HCT116 (cell line): ENCODE data around the gene SLC44A5. TPM values are rescaled to one million over a fixed set of nuclear protein-coding genes. Genes with fewer than 3 reads are reported as not detected.

Experiments
- ATAC-seq: fragments of 200-7000 bp; cut with Tn5 transposase; 2 replicates; pipeline ENCODE4 v1.9.1; 2020; ENCODE audit warnings: mild to moderate bottlenecking, moderate library complexity
- BruUV-seq: library from RNA; stranded (reverse); fragments of 400-500 nt; replicated peaks from 2 replicates; lab custom pipeline; 2021; lab: Mats Ljungman, UMichigan
- CTCF ChIA-PET: fragments of 300-600 bp; sonication (Branson Sonifier 250); formaldehyde crosslinking; loops from one replicate; lab custom pipeline; 2021; ENCODE audit warnings: antibody characterized with exemption; lab: Charles Lee
- POLR2A ChIA-PET: fragments of 300-600, 350-600 bp; sonication (Branson Sonifier 250); formaldehyde crosslinking; loops from one replicate; lab custom pipeline; 2021; ENCODE audit warnings: antibody characterized with exemption; lab: Charles Lee
- RAD21 ChIA-PET, 2 experiments: fragments of 300-600 bp; sonication (Branson Sonifier 250); formaldehyde crosslinking; loops; one replicate each; lab custom pipeline; 2023; ENCODE audit warnings: low total read pairs in 2 of 2; ENCODE audit not compliant: uncharacterized antibody in 2 of 2, unreplicated experiment in 2 of 2, low non-redundant PET in 1 of 2; lab: Charles Lee
- DNase-seq: peaks from one replicate; pipeline ENCODE4 v3.0.0-alpha.2; 2010; ENCODE audit warnings: low read depth, low spot score
- H2AFZ ChIP-seq: fragments of 200-600 bp; shearing (Covaris generic), sonication (generic); 2 replicates; pipeline ENCODE4 v1.6.1; 2017; ENCODE audit warnings: low read depth, mixed run types, mixed read lengths, antibody characterized with exemption, low read length; ENCODE audit not compliant: poor library complexity, severe bottlenecking
- H3K27ac ChIP-seq: 2 replicates; pipeline ENCODE4 v1.5.1; 2012; ENCODE audit warnings: low read depth, low read length
- H3K27me3 ChIP-seq: fragments of 200-600 bp; sonication (generic); 2 replicates; pipeline ENCODE4 v1.6.1; 2016; ENCODE audit warnings: mixed run types, low read length, mixed read lengths; ENCODE audit not compliant: insufficient read depth
- H3K36me3 ChIP-seq, 2 experiments: fragments of 200-500 bp in 1 of 2; fragments of 200-600 bp in 1 of 2; sonication (Bioruptor generic) in 1 of 2; sonication (generic) in 1 of 2; 2 replicates each; pipeline versions ENCODE4 v1.5.1 to v1.6.1; 2014 to 2016; ENCODE audit warnings: low read length in 2 of 2, inconsistent platforms in 1 of 2, mixed read lengths in 1 of 2, mixed run types in 1 of 2; ENCODE audit not compliant: insufficient read depth in 2 of 2, control insufficient read depth in 1 of 2
- H3K4me1 ChIP-seq, 2 experiments: fragments of 200-600 bp in 1 of 2; sonication (generic) in 1 of 2; 2 replicates each; pipeline versions ENCODE4 v1.5.1 to v1.6.1; 2012 to 2017; ENCODE audit warnings: low read length in 2 of 2, inconsistent platforms in 1 of 2, mild to moderate bottlenecking in 1 of 2, mixed read lengths in 1 of 2, mixed run types in 1 of 2, moderate library complexity in 1 of 2; ENCODE audit not compliant: insufficient read depth in 2 of 2, control insufficient read depth in 1 of 2
- H3K4me2 ChIP-seq: fragments of 200-600 bp; sonication (generic); 2 replicates; pipeline ENCODE4 v1.6.1; 2017; ENCODE audit warnings: mixed run types, low read length, mixed read lengths
- H3K4me3 ChIP-seq, 2 experiments: fragments of 200-600 bp in 1 of 2; sonication (generic) in 1 of 2; replicated peaks in 1 of 2; 2 replicates each; pipeline ENCODE4 v1.5.1; 2011 to 2016; ENCODE audit warnings: low read length in 2 of 2, control low read depth in 1 of 2, low read depth in 1 of 2, mild to moderate bottlenecking in 1 of 2, mixed read lengths in 1 of 2, mixed run types in 1 of 2
- H3K79me2 ChIP-seq: fragments of 200-600 bp; sonication (generic); 2 replicates; pipeline ENCODE4 v1.6.1; 2017; ENCODE audit warnings: mild to moderate bottlenecking, mixed run types, low read length, moderate library complexity, mixed read lengths; ENCODE audit not compliant: insufficient read depth
- H3K9ac ChIP-seq: fragments of 200-600 bp; sonication (generic); 2 replicates; pipeline ENCODE4 v1.6.1; 2016; ENCODE audit warnings: low read length, mixed read lengths
- H3K9me2 ChIP-seq: fragments of 200-600 bp; sonication (generic), shearing (Covaris generic); 2 replicates; pipeline ENCODE4 v1.6.1; 2017; ENCODE audit warnings: mixed run types, mild to moderate bottlenecking, moderate library complexity; ENCODE audit not compliant: insufficient read depth
- H3K9me3 ChIP-seq, 2 experiments: fragments of 200-500 bp in 1 of 2; fragments of 200-600 bp in 1 of 2; sonication (Bioruptor generic) in 1 of 2; sonication (generic) in 1 of 2; 2 replicates each; pipeline ENCODE4 v1.6.1; 2014 to 2017; ENCODE audit warnings: low read length in 2 of 2, mixed read lengths in 2 of 2, inconsistent platforms in 1 of 2, low read depth in 1 of 2, mild to moderate bottlenecking in 1 of 2, mixed run types in 1 of 2, moderate library complexity in 1 of 2; ENCODE audit not compliant: control insufficient read depth in 1 of 2, insufficient read depth in 1 of 2
- H4K20me1 ChIP-seq: fragments of 200-600 bp; sonication (generic), shearing (Covaris generic); 2 replicates; pipeline ENCODE4 v1.6.1; 2017; ENCODE audit warnings: mixed run types, mild to moderate bottlenecking, moderate library complexity; ENCODE audit not compliant: insufficient read depth
- CEBPB ChIP-seq: IDR thresholded peaks from 2 replicates; pipeline ENCODE4 v1.6.1; 2012; ENCODE audit warnings: low read depth
- EZH2 ChIP-seq: fragments of 200-600 bp; sonication (generic); IDR thresholded peaks from 2 replicates; pipeline ENCODE4 v1.6.1; 2017; ENCODE audit warnings: antibody characterized with exemption, mixed run types
- EZH2phosphoT487 ChIP-seq: fragments of 200-600 bp; IDR thresholded peaks from 2 replicates; pipeline ENCODE4 v1.6.1; 2018; ENCODE audit warnings: antibody characterized with exemption, borderline replicate concordance
- FOSL1 ChIP-seq: IDR thresholded peaks from 2 replicates; pipeline ENCODE4 v1.6.1; 2012; ENCODE audit warnings: low read depth
- JUND ChIP-seq: IDR thresholded peaks from 2 replicates; pipeline ENCODE4 v1.6.1; 2012
- POLR2AphosphoS5 ChIP-seq: IDR thresholded peaks from 2 replicates; pipeline ENCODE4 v1.6.1; 2011; ENCODE audit warnings: mild to moderate bottlenecking, low read depth, low read length, moderate library complexity
- RAD21 ChIP-seq: IDR thresholded peaks from 2 replicates; pipeline ENCODE4 v1.6.1; 2012; ENCODE audit warnings: low read depth, mild to moderate bottlenecking
- TCF7L2 ChIP-seq: IDR thresholded peaks from 2 replicates; pipeline ENCODE4 v1.7.0; 2011; ENCODE audit warnings: borderline replicate concordance, inconsistent platforms; ENCODE audit not compliant: insufficient read depth, insufficient read length; ENCODE audit errors: extremely low read depth
- intact Hi-C: fragments of 100-400 bp; cut with micrococcal nuclease; formaldehyde crosslinking; loops from 2 replicates; pipeline ENCODE4 v1.10.0; 2022
- total RNA-seq: library from RNA; stranded (reverse); gene quantifications from one replicate; pipeline ENCODE4 v1.2.1, GENCODE V29; 2021; ENCODE audit not compliant: unreplicated experiment
- TF ChIP-seq, protein P1 (sequence below), 3 experiments: fragments of 200-600 bp in 1 of 3; sonication (generic) in 1 of 3; IDR thresholded peaks in 2 of 3; conservative IDR thresholded peaks in 1 of 3; 2 replicates each; pipeline ENCODE4 v1.5.1; 2012 to 2017; ENCODE audit warnings: low read depth in 2 of 3, low read length in 2 of 3, antibody characterized with exemption in 1 of 3, borderline replicate concordance in 1 of 3, control low read depth in 1 of 3, mild to moderate bottlenecking in 1 of 3, mixed read lengths in 1 of 3, mixed run types in 1 of 3, moderate library complexity in 1 of 3; ENCODE audit not compliant: insufficient read depth in 1 of 3
- TF ChIP-seq, protein P2 (sequence below): IDR thresholded peaks from 2 replicates; pipeline ENCODE4 v1.6.1; 2011; ENCODE audit warnings: mild to moderate bottlenecking, low read length, moderate library complexity; ENCODE audit not compliant: insufficient replicate concordance; ENCODE audit errors: extremely low read depth

Gene SLC44A5
- total RNA-seq, 1 experiment from 2014 or later = 2.4 TPM

DNA sequence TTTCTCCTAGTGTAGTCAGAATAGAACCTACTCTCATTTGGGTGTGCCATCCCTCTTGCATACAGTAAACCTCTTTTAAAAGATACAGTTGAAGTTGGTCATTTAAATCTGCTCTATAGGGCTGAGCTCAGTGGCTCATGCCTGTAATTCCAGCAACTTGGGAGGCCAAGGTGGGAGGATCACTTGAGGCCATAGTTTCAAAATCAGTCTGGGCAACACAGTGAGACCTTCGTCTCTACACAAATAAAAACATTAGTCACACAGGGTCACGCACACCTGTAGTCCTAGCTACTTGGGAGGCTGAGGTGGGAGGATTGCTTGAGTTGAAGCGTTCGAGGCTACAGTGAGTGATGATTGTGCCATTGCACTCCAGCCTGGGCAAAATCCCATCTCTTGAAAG, 292.9 kb downstream of the SLC44A5 start:
- Histone ChIP-seq H3K4me3 (no peak overlapping the region), H3K4me2 (no peak overlapping the region), H3K9me3 (no peaks in the 10 kb centered on the region), H2AFZ (no peak overlapping the region), H3K4me1 (no peaks in the 10 kb centered on the region), H3K27ac (no peak overlapping the region), H4K20me1 (no peaks in the 10 kb centered on the region), H3K79me2 (no peaks in the 10 kb centered on the region), H3K9ac (no peak overlapping the region), H3K36me3 (no peaks in the 10 kb centered on the region), H3K9me2 (no peaks in the 10 kb centered on the region), H3K27me3 (no peaks in the 10 kb centered on the region)
- POLR2A ChIA-PET = no interaction called here
- RAD21 ChIA-PET = no interaction called here
- ATAC-seq (no peak), DNase-seq (no peak)
- BruUV-seq = no TSS peak
- intact Hi-C loops = no loop called here
- CTCF ChIA-PET = no interaction called here
- TF ChIP-seq EZH2phosphoT487 (no peak), JUND (no peak), FOSL1 (no peak), CEBPB (no peak), RAD21 (no peak), TCF7L2 (no peak), EZH2 (no peak), POLR2AphosphoS5 (no peak)
- TF ChIP-seq, protein P1, sequence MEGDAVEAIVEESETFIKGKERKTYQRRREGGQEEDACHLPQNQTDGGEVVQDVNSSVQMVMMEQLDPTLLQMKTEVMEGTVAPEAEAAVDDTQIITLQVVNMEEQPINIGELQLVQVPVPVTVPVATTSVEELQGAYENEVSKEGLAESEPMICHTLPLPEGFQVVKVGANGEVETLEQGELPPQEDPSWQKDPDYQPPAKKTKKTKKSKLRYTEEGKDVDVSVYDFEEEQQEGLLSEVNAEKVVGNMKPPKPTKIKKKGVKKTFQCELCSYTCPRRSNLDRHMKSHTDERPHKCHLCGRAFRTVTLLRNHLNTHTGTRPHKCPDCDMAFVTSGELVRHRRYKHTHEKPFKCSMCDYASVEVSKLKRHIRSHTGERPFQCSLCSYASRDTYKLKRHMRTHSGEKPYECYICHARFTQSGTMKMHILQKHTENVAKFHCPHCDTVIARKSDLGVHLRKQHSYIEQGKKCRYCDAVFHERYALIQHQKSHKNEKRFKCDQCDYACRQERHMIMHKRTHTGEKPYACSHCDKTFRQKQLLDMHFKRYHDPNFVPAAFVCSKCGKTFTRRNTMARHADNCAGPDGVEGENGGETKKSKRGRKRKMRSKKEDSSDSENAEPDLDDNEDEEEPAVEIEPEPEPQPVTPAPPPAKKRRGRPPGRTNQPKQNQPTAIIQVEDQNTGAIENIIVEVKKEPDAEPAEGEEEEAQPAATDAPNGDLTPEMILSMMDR (IDR thresholded peaks at IDR 0.05 in 2 of 3, conservative IDR thresholded peaks at IDR 0.05 in 1 of 3; ENCODE audit: borderline replicate concordance in 1 of 3, insufficient read depth in 1 of 3, low read depth in 2 of 3, low read length in 2 of 3) = no peak
- TF ChIP-seq, protein P2, sequence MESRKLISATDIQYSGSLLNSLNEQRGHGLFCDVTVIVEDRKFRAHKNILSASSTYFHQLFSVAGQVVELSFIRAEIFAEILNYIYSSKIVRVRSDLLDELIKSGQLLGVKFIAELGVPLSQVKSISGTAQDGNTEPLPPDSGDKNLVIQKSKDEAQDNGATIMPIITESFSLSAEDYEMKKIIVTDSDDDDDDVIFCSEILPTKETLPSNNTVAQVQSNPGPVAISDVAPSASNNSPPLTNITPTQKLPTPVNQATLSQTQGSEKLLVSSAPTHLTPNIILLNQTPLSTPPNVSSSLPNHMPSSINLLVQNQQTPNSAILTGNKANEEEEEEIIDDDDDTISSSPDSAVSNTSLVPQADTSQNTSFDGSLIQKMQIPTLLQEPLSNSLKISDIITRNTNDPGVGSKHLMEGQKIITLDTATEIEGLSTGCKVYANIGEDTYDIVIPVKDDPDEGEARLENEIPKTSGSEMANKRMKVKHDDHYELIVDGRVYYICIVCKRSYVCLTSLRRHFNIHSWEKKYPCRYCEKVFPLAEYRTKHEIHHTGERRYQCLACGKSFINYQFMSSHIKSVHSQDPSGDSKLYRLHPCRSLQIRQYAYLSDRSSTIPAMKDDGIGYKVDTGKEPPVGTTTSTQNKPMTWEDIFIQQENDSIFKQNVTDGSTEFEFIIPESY = no peak
